IMR-90 (cell line): ENCODE data around the gene IL22. TPM values are rescaled to one million over a fixed set of nuclear protein-coding genes. Genes with fewer than 3 reads are reported as not detected.

ENCODE experiments used
- ATAC-seq: fragments of 200-7000 bp; cut with Tn5 transposase; 2 replicates; pipeline ENCODE4 v1.9.1; 2020; ENCODE audit warnings: low read depth, mild to moderate bottlenecking, moderate library complexity
- BruUV-seq: library from RNA; stranded (reverse); fragments of 400-500 nt; replicated peaks from 2 replicates; lab custom pipeline; 2021; lab: Mats Ljungman, UMichigan
- CTCF ChIA-PET: fragments of 300-600 bp; formaldehyde crosslinking; extraction: SDS; loops from one replicate; lab custom pipeline; 2021; ENCODE audit warnings: antibody characterized with exemption; lab: Yijun Ruan, JAX
- POLR2A ChIA-PET: fragments of 300-600 bp; sonication (Branson Sonifier 250); formaldehyde crosslinking; loops from one replicate; lab custom pipeline; 2022; ENCODE audit warnings: antibody characterized with exemption; ENCODE audit not compliant: unreplicated experiment; lab: Charles Lee
- DNase-seq: peaks from one replicate; pipeline ENCODE4 v3.0.0; 2013
- H2AFZ ChIP-seq: replicated peaks from 2 replicates; pipeline ENCODE3; 2013; ENCODE audit warnings: low read length, mild to moderate bottlenecking; ENCODE audit not compliant: poor library complexity
- H2AK5ac ChIP-seq: 2 replicates; pipeline ENCODE4 v1.6.1; 2013; ENCODE audit warnings: low read depth, low read length, inconsistent platforms
- H2AK9ac ChIP-seq: replicated peaks from 2 replicates; pipeline ENCODE3; 2013; ENCODE audit warnings: mild to moderate bottlenecking, low read depth, low read length, moderate library complexity; ENCODE audit not compliant: poor library complexity
- H2BK120ac ChIP-seq: 2 replicates; pipeline ENCODE4 v1.6.1; 2013; ENCODE audit warnings: low read depth, low read length, inconsistent platforms
- H2BK15ac ChIP-seq: 3 replicates; pipeline ENCODE4 v1.6.1; 2013; ENCODE audit warnings: low read depth, low read length, inconsistent platforms
- H2BK20ac ChIP-seq: 2 replicates; pipeline ENCODE4 v1.6.1; 2013; ENCODE audit warnings: low read depth, mild to moderate bottlenecking, inconsistent platforms, low read length, moderate library complexity
- H2BK5ac ChIP-seq: 2 replicates; pipeline ENCODE4 v1.6.1; 2013; ENCODE audit warnings: mild to moderate bottlenecking, low read depth, low read length, inconsistent platforms; ENCODE audit not compliant: poor library complexity, severe bottlenecking
- H3K14ac ChIP-seq: replicated peaks from 2 replicates; pipeline ENCODE4 v1.6.1; 2013; ENCODE audit warnings: low read depth, low read length, inconsistent platforms
- H3K18ac ChIP-seq: 2 replicates; pipeline ENCODE4 v1.6.1; 2013; ENCODE audit warnings: low read depth, low read length, control low read depth
- H3K23ac ChIP-seq: 2 replicates; pipeline ENCODE4 v1.6.1; 2013; ENCODE audit warnings: low read depth, low read length, inconsistent platforms
- H3K27ac ChIP-seq: 2 replicates; pipeline ENCODE4 v1.5.1; 2013; ENCODE audit warnings: mild to moderate bottlenecking, control low read depth, low read length; ENCODE audit not compliant: insufficient read depth
- H3K27me3 ChIP-seq: 2 replicates; pipeline ENCODE4 v1.6.1; 2013; ENCODE audit warnings: low read length; ENCODE audit not compliant: control insufficient read depth, insufficient read depth
- H3K36me3 ChIP-seq: 2 replicates; pipeline ENCODE4 v1.6.1; 2013; ENCODE audit warnings: low read length, mixed read lengths; ENCODE audit not compliant: control insufficient read depth, insufficient read depth
- H3K4ac ChIP-seq: 2 replicates; pipeline ENCODE4 v1.6.1; 2013; ENCODE audit warnings: low read depth, low read length, inconsistent platforms
- H3K4me1 ChIP-seq: 2 replicates; pipeline ENCODE4 v1.6.1; 2013; ENCODE audit warnings: low read length, mixed read lengths; ENCODE audit not compliant: control insufficient read depth, insufficient read depth
- H3K4me2 ChIP-seq: 2 replicates; pipeline ENCODE4 v1.6.1; 2013; ENCODE audit warnings: low read depth, mild to moderate bottlenecking, control low read depth, low read length, moderate library complexity
- H3K4me3 ChIP-seq: 2 replicates; pipeline ENCODE4 v1.5.1; 2013; ENCODE audit warnings: low read depth, mild to moderate bottlenecking, control low read depth, low read length, moderate library complexity; ENCODE audit not compliant: insufficient read depth
- H3K56ac ChIP-seq: 2 replicates; pipeline ENCODE4 v1.6.1; 2013; ENCODE audit warnings: low read length, inconsistent platforms; ENCODE audit not compliant: insufficient read depth; ENCODE audit errors: extremely low read depth
- H3K79me1 ChIP-seq, 2 experiments: 2 replicates each; pipeline ENCODE4 v1.6.1; 2013; ENCODE audit warnings: low read length in 2 of 2, inconsistent platforms in 1 of 2, low read depth in 1 of 2
- H3K9ac ChIP-seq: 2 replicates; pipeline ENCODE4 v1.6.1; 2013; ENCODE audit warnings: low read depth, low read length, control low read depth
- H3K9me1 ChIP-seq: 2 replicates; pipeline ENCODE4 v1.6.1; 2013; ENCODE audit warnings: low read length, inconsistent platforms; ENCODE audit not compliant: insufficient read depth
- H3K9me3 ChIP-seq: 2 replicates; pipeline ENCODE4 v1.6.1; 2013; ENCODE audit warnings: low read length; ENCODE audit not compliant: control insufficient read depth, insufficient read depth
- H4K20me1 ChIP-seq: 2 replicates; pipeline ENCODE4 v1.6.1; 2013; ENCODE audit warnings: low read length, inconsistent platforms; ENCODE audit not compliant: insufficient read depth
- H4K5ac ChIP-seq: 2 replicates; pipeline ENCODE4 v1.6.1; 2013; ENCODE audit warnings: mild to moderate bottlenecking, low read depth, low read length, control low read depth
- H4K8ac ChIP-seq, 2 experiments: 2 replicates each; pipeline ENCODE4 v1.6.1; 2013; ENCODE audit warnings: low read depth in 2 of 2, low read length in 2 of 2, control low read depth in 1 of 2, inconsistent platforms in 1 of 2
- H4K91ac ChIP-seq: 2 replicates; pipeline ENCODE4 v1.6.1; 2013; ENCODE audit warnings: low read depth, low read length, inconsistent platforms; ENCODE audit not compliant: insufficient read depth
- BHLHE40 ChIP-seq: fragments of 150-350 bp; IDR thresholded peaks from 2 replicates; pipeline ENCODE4 v1.6.1; 2016; ENCODE audit warnings: mild to moderate bottlenecking, low read depth, low read length
- CEBPB ChIP-seq: IDR thresholded peaks from 2 replicates; pipeline ENCODE4 v1.6.1; 2012; ENCODE audit warnings: low read depth, low read length, improper control_type of control experiment
- CHD1 ChIP-seq: IDR thresholded peaks from 2 replicates; pipeline ENCODE4 v1.6.1; 2012; ENCODE audit warnings: low read depth, low read length, improper control_type of control experiment
- FOS ChIP-seq: fragments of 150-350 bp; IDR thresholded peaks from 2 replicates; pipeline ENCODE4 v1.6.1; 2016; ENCODE audit warnings: low read depth, low read length
- MAFK ChIP-seq: IDR thresholded peaks from 2 replicates; pipeline ENCODE4 v1.6.1; 2012; ENCODE audit warnings: low read depth, low read length, improper control_type of control experiment
- MXI1 ChIP-seq: IDR thresholded peaks from 2 replicates; pipeline ENCODE4 v1.6.1; 2012; ENCODE audit warnings: low read depth, mild to moderate bottlenecking, low read length, moderate library complexity, borderline replicate concordance
- NFE2L2 ChIP-seq: fragments of 150-350 bp; IDR thresholded peaks from 2 replicates; pipeline ENCODE4 v1.6.1; 2016; ENCODE audit warnings: low read depth, mild to moderate bottlenecking, low read length
- POLR2A ChIP-seq: IDR thresholded peaks from 2 replicates; pipeline ENCODE4 v1.6.1; 2012; ENCODE audit warnings: mild to moderate bottlenecking, low read depth, low read length
- RAD21 ChIP-seq: IDR thresholded peaks from 2 replicates; pipeline ENCODE4 v1.6.1; 2012; ENCODE audit warnings: low read length, improper control_type of control experiment
- RCOR1 ChIP-seq: IDR thresholded peaks from 2 replicates; pipeline ENCODE4 v1.6.1; 2012; ENCODE audit warnings: mild to moderate bottlenecking, low read length, improper control_type of control experiment; ENCODE audit not compliant: insufficient replicate concordance
- RFX5 ChIP-seq: IDR thresholded peaks from 2 replicates; pipeline ENCODE4 v1.8.0; 2012; ENCODE audit warnings: low read depth, mild to moderate bottlenecking, low read length, moderate library complexity
- SMC3 ChIP-seq: fragments of 150-350 bp; IDR thresholded peaks from 2 replicates; pipeline ENCODE4 v1.6.1; 2016; ENCODE audit warnings: low read depth, mild to moderate bottlenecking, antibody characterized with exemption, low read length, moderate library complexity
- dilution Hi-C: fragments of 300-500 bp; cut with HindIII; formaldehyde crosslinking; loops from one replicate; pipeline ENCODE4 v1.14.3; 2018; ENCODE audit warnings: low sequenced_read_pairs; ENCODE audit not compliant: unreplicated experiment
- in situ Hi-C: fragments of 300-500 bp; cut with MboI; formaldehyde crosslinking; loops from 3 replicates; pipeline ENCODE4 v1.14.3; 2019; ENCODE audit warnings: low sequenced_read_pairs, inconsistent platforms, mixed read lengths
- intact Hi-C: fragments of 100-400 bp; cut with micrococcal nuclease; formaldehyde crosslinking; loops from 2 replicates; pipeline ENCODE4 v1.10.0; 2022
- polyA plus RNA-seq, 3 experiments: library from polyadenylated mRNA; depleted of rRNA; stranded (reverse); fragments of >200 nt; gene quantifications; 2 replicates each; pipeline ENCODE4 v1.2.3, GENCODE V29; 2012; ENCODE audit warnings: low replicate concordance in 1 of 3
- total RNA-seq: library from RNA; depleted of rRNA; stranded (reverse); fragments of >200 nt; gene quantifications from 2 replicates; pipeline ENCODE4 v1.2.3, GENCODE V29; 2012
- TF ChIP-seq, protein P1 (sequence below): conservative IDR thresholded peaks from 2 replicates; pipeline ENCODE4 v1.5.1; 2012; ENCODE audit warnings: mild to moderate bottlenecking, low read depth, low read length, improper control_type of control experiment
- TF ChIP-seq, protein P2 (sequence below): fragments of 150-350 bp; IDR thresholded peaks from 2 replicates; pipeline ENCODE4 v1.6.1; 2016; ENCODE audit warnings: low read depth, mild to moderate bottlenecking, low read length, moderate library complexity, borderline replicate concordance

The IL22 gene
- total and polyA plus RNA-seq, 2 of the 4 experiments (the other 2 are of a cell fraction), result not detected

DNA sequence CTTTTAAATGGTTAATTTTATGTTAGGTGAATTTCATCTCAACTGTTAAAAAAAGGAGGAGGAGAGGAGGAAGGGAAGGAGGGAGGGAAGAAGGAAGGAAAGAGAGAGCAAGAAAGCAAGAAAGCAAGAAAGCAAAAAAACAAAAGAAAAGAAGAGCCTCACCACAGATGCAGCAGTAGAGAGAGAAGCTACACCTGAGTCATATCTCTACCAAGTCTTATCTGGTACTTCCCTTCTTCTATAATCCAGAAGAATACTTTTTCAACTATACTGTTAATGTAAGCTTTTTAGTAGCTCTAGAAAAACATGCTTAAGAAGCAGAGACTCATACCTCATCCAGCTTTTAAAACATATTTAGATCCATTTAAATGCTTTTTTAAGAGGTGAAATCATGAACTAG is 22.2 kb downstream of the IL22 start:
- H3K14ac ChIP-seq, result no peak overlapping the region
- no TSS peak for BruUV-seq
- ChIA-PET POLR2A (no interaction called here), CTCF (interaction anchor here (0.6 to 2.0 kb wide), 2 partner anchors 8 to 103 kb away, joined by 4 to 9 read pairs; no protein-coding TSS in a partner anchor)
- H2BK5ac ChIP-seq, result no peak overlapping the region
- H4K5ac ChIP-seq, result no peak overlapping the region
- no peak overlapping the region for H2BK120ac ChIP-seq
- DNase-seq (no peak), ATAC-seq (no peak)
- H3K27me3 ChIP-seq, result peaks cover 8% of the 10 kb centered on the region; the same call in 1 of the 2 replicates
- no peak overlapping the region for H3K56ac ChIP-seq
- TF ChIP-seq NFE2L2 (no peak), MXI1 (no peak), MAFK (no peak), FOS (no peak), BHLHE40 (no peak), CEBPB (no peak), RFX5 (no peak), RCOR1 (no peak), RAD21 (no peak), SMC3 (no peak), CHD1 (no peak), POLR2A (no peak)
- TF ChIP-seq, protein P1, sequence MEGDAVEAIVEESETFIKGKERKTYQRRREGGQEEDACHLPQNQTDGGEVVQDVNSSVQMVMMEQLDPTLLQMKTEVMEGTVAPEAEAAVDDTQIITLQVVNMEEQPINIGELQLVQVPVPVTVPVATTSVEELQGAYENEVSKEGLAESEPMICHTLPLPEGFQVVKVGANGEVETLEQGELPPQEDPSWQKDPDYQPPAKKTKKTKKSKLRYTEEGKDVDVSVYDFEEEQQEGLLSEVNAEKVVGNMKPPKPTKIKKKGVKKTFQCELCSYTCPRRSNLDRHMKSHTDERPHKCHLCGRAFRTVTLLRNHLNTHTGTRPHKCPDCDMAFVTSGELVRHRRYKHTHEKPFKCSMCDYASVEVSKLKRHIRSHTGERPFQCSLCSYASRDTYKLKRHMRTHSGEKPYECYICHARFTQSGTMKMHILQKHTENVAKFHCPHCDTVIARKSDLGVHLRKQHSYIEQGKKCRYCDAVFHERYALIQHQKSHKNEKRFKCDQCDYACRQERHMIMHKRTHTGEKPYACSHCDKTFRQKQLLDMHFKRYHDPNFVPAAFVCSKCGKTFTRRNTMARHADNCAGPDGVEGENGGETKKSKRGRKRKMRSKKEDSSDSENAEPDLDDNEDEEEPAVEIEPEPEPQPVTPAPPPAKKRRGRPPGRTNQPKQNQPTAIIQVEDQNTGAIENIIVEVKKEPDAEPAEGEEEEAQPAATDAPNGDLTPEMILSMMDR, result no peak
- TF ChIP-seq, protein P2, sequence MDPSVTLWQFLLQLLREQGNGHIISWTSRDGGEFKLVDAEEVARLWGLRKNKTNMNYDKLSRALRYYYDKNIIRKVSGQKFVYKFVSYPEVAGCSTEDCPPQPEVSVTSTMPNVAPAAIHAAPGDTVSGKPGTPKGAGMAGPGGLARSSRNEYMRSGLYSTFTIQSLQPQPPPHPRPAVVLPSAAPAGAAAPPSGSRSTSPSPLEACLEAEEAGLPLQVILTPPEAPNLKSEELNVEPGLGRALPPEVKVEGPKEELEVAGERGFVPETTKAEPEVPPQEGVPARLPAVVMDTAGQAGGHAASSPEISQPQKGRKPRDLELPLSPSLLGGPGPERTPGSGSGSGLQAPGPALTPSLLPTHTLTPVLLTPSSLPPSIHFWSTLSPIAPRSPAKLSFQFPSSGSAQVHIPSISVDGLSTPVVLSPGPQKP, result no peak
- no peak overlapping the region for H3K4me3 ChIP-seq
- H3K9me3 ChIP-seq, result no peaks in the 10 kb centered on the region
- H2AK5ac ChIP-seq, result no peak overlapping the region
- no peak overlapping the region for H3K4me2 ChIP-seq
- H2AFZ ChIP-seq, result no peak overlapping the region
- no peaks in the 10 kb centered on the region for H4K20me1 ChIP-seq
- H2BK20ac ChIP-seq, result no peak overlapping the region
- intact Hi-C loops (no loop called here), dilution Hi-C loops (no loop called here), in situ Hi-C loops (no loop called here)
- no peaks in the 10 kb centered on the region for H3K4me1 ChIP-seq
- H3K23ac ChIP-seq, result no peak overlapping the region
- no peak overlapping the region for H3K27ac ChIP-seq
- H3K36me3 ChIP-seq, result no peaks in the 10 kb centered on the region
- no peak overlapping the region for H4K91ac ChIP-seq
- no peak overlapping the region for H4K8ac ChIP-seq
- H3K9ac ChIP-seq, result no peak overlapping the region
- no peak overlapping the region for H2BK15ac ChIP-seq
- H3K18ac ChIP-seq, result no peak overlapping the region
- no peak overlapping the region for H2AK9ac ChIP-seq
- H3K9me1 ChIP-seq, result no peaks in the 10 kb centered on the region
- H3K4ac ChIP-seq, result no peak overlapping the region
- no peaks in the 10 kb centered on the region for H3K79me1 ChIP-seq
